Measurements from ENCODE around the gene CCDC32. TPM values are rescaled to one million over a fixed set of nuclear protein-coding genes. Genes with fewer than 3 reads are reported as not detected.

Gene CCDC32
- total RNA-seq, 4 donors from 2014 or later, result 31.2 to 41.3 (median 32.2) TPM

- no peak for DNase-seq
- peaks cover 0 to 9% (median 3%) of the 10 kb centered on the region in 4 donors for H3K4me1 ChIP-seq
- H3K27me3 ChIP-seq, result no peaks in the 10 kb centered on the region
Measured at GRCh38 chr15:40598126-40598525, 33.3 kb upstream of the CCDC32 start.

GRCh38 chr15:40597024-40597423 is 32.2 kb upstream of the CCDC32 start:
- no peaks in the 10 kb centered on the region for H3K9me3 ChIP-seq
- TF ChIP-seq POLR2A (IDR thresholded peaks at IDR 0.05) (no peak), CTCF (IDR thresholded peaks at IDR 0.05) (no peak)

More at GRCh38 chr15:40598126-40598525, 33.3 kb upstream of the CCDC32 start:
- Histone ChIP-seq H3K4me3 (no peak overlapping the region), H3K27ac (no peak overlapping the region), H3K36me3 (no peaks in the 10 kb centered on the region), H3K9me3 (no peaks in the 10 kb centered on the region)
- TF ChIP-seq CTCF (IDR thresholded peaks at IDR 0.05) (no peak), POLR2A (IDR thresholded peaks at IDR 0.05) (no peak)

GRCh38 chr15:40595773-40596172 is 30.9 kb upstream of the CCDC32 start:
- DNase-seq, result no peak
- H3K27me3 ChIP-seq, result no peaks in the 10 kb centered on the region
- H3K36me3 ChIP-seq, result no peaks in the 10 kb centered on the region
- H3K4me1 ChIP-seq, result peaks cover 0 to 9% (median 3%) of the 10 kb centered on the region in 4 donors
- H3K27ac ChIP-seq, result no peak overlapping the region
- H3K9me3 ChIP-seq, result no peaks in the 10 kb centered on the region
- TF ChIP-seq CTCF (IDR thresholded peaks at IDR 0.05) (no peak), POLR2A (IDR thresholded peaks at IDR 0.05) (no peak)
- no peak overlapping the region for H3K4me3 ChIP-seq

More at GRCh38 chr15:40597024-40597423, 32.2 kb upstream of the CCDC32 start:
- H3K27ac ChIP-seq, result no peak overlapping the region
- no peak for DNase-seq
- H3K36me3 ChIP-seq, result no peaks in the 10 kb centered on the region
- no peaks in the 10 kb centered on the region for H3K27me3 ChIP-seq
- H3K4me3 ChIP-seq, result no peak overlapping the region
- H3K4me1 ChIP-seq, result peaks cover 0 to 9% (median 3%) of the 10 kb centered on the region in 4 donors

GRCh38 chr15:40595219-40595618 is 30.4 kb upstream of the CCDC32 start:
- Histone ChIP-seq H3K4me3 (peak overlapping the region in 2 of 4 donors; percentile 65 to 66), H3K27ac (no peak overlapping the region), H3K36me3 (no peaks in the 10 kb centered on the region), H3K27me3 (no peaks in the 10 kb centered on the region), H3K4me1 (peaks cover 0 to 9% (median 3%) of the 10 kb centered on the region in 4 donors), H3K9me3 (no peaks in the 10 kb centered on the region)
- TF ChIP-seq CTCF (IDR thresholded peaks at IDR 0.05), result no peak
- TF ChIP-seq POLR2A (IDR thresholded peaks at IDR 0.05), result no peak
- DNase-seq, result no peak

- Histone ChIP-seq H3K4me1 (peaks cover 0 to 9% (median 3%) of the 10 kb centered on the region in 4 donors), H3K4me3 (peak overlapping the region; percentile 45 to 66 (median 58)), H3K27me3 (no peaks in the 10 kb centered on the region), H3K9me3 (no peaks in the 10 kb centered on the region), H3K36me3 (no peaks in the 10 kb centered on the region), H3K27ac (peak overlapping the region; percentile 76 to 91 (median 88))
- peak; percentile 32 to 82 (median 69) for DNase-seq
- TF ChIP-seq CTCF (IDR thresholded peaks at IDR 0.05) (peak in 2 of 6 experiments; percentile 22 to 34), POLR2A (IDR thresholded peaks at IDR 0.05) (no peak)
Measured at GRCh38 chr15:40594429-40594836, 29.6 kb upstream of the CCDC32 start.
